GM21526 (cell line): ENCODE measurements around the gene NPHS1.
"Not testable (repeated sequence)": the region's sequence is repeated elsewhere in the genome, so short reads cannot be mapped to it uniquely, and the experiment has no call there.

Experiments used
- ATAC-seq: cut with Tn5 transposase; IDR thresholded peaks from one replicate; pipeline ENCODE4 v1.9.1; 2021; ENCODE audit warnings: moderate library complexity; ENCODE audit not compliant: unreplicated experiment, low FRiP score

The NPHS1 gene

DNA sequence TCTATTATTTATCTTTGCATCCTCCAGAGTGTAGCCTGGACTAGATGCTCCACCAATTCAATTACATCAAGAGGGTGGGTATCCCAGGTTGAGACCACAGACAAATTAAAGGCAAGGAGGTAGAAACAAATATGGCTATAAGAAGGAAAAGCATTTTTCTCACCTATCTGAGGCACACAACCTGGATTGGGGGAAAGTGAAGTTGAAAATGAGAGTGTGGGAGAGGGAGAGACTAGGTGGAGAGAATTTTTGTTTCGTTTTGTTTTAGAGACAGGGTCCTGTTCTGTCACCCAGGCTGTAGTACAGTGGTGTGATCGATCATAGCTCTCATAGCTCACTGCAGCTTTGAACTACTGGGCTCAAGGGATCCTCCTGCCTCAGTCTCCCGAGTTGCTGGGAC, 33.9 kb downstream of the NPHS1 start:
- ATAC-seq: no peak

DNA sequence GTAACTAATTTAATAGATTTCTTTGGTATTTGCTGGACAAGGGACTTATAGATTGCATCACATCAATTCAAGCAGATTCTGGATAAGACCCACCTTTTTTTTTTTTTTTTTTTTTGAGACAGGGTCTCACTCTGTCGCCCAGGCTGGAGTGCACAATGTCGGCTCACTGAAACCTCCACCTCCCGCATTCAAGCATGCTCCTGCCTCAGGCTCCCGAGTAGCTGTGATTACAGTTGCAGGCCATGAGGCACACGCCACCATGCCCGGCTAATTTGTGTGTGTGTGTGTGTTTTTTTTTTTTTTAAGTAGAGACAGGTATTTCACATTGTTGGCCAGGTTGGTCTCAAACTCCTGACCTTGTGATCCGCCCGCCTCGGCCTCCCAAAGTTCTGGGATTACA, 35.5 kb downstream of the NPHS1 start:
- no peak for ATAC-seq

DNA sequence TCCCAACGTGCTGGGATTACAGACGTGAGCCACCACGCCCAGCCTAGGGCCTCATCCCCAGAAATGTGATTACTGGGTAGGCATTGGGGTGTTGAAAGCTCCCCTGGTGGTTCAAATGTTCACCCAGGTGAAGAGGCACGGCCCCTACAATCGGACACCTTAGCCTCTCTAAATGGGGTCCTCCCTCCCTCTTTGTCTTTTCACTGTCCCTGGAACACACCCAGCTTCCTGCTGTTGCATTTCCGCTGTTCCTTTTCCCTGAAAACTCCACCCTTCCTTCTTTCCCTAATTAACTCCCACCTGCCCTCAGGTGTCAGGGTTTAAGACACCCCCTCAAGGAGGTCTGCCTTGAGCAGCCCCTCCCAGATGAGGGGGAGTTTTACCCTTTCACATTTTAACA, 36.0 kb downstream of the NPHS1 start:
- no peak for ATAC-seq

DNA sequence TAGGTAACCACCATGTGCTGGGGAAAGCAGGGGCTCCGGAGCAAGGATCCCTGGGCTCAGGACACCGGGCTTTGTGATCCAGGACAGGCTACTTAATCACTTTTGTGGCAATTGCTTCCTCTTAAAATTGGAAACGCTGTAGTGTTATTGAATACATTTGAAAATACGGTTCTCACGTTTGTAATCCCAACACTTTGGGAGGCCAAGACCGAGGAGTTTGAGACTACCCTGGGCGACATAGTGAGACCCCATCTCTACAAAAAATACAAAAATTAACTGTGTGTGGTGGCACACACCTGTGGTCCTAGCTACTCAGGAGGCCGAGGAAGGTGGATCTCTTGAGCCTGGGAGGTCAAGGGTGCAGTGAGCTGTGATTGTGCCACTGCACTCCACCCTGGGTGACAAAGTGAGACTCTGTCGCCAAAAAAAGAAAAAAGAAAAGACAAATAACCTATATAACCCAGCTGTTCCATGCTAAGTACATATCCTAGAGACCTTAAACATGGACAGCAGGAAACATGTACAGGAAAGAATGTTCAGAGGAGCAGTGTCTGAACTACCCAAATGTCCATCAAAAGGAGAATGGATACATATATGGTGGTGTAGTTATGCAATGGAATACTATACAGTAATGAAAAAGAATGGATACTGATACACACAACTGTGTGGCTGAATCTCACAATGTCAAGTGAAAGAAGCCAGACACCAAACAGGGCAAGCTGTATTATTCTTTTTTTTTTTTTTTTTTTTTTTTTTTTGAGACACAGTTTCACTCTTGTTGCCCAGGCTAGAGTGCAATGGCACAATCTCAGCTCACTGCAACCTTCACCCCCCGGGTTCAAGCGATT, 39.0 kb downstream of the NPHS1 start:
- no peak for ATAC-seq

DNA sequence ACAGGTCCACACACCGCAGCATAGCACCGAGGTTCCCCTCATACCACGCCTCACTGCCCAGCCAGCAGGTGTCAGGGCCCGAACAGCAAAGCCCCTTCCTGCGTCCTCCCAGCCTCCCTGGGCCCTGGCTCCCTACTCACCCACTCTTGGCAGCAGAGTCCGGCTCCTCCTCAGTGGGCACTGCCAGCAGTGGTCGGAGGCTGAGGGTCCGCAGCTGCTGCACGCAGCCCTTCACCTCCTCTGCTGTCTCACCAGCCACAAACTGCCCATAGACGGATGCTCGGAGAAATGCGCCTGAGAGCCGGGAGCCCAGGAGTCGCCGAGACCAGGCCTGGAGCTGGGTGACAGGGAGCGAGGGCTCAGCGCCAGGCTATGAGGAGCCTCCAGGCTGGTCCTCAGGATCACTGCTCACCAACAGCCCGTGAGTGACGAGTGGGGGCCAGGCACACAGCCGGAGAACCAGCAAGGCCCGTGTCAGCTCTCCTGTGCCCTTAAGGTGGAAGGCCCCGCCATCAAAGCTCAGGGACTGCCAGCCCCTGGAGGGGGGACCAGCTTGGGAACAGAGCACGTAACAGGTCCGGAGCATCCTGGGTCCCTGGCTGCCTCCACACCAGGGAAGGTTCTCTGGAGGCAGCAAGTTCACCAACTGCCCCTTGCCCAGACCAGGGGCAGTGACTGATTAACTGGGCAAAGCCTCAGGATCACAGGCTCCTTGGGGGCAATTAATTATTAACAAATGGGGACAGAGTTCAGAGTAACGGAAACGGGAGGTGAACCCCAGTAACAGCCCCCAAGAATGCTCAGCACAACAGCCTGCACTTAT, 39.9 kb downstream of the NPHS1 start, which contains the start of gene PRODH2:
PRODH2 (minus strand) TSS at position 626 of the 823 bp plus-strand sequence; CDS start at position 586, 40 bp downstream.
- ATAC-seq: no peak

DNA sequence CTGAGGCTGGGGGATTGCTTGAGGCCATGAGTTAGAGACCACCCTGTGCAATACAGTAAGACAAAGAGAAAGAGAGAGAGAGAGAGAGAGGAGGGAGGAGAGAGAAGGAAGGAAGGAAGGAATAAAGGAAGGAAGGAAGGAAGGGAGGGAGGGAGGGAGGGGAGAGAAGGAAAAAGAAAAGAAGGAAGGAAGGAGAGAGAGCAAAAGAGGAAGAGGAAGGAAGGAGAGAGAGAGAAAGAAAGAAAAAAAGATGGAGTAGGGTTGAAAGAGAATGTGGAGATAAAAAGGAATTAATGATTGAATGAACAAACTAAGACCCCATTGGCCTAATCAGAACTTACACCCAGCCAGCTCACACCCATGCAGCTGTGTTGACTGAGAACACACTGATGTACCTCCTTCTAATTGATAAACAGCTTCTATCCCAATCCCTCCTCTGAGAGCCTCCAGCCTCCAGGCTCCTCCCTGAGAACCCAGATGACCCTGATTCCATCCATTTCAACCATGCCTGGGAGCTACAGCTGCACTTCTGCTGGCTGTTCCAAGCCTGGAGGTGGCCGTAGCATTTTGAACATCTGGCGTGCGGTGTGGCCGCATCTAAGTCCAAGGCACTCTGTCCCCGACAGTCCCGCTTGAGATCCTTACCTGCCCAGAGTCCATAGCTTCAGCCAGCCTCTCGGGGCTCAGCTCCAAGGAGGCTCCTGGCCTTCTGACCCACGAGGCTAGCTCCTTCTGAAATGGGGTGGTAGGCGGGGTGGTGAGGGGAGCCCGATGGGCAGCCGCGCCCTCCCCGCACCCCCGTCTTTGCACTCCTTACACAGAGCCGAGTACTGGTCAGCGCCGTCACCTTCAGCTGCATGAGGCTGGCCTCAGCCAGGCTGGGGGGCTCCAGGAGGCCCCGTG, 40.7 kb downstream of the NPHS1 start:
- no peak for ATAC-seq

DNA sequence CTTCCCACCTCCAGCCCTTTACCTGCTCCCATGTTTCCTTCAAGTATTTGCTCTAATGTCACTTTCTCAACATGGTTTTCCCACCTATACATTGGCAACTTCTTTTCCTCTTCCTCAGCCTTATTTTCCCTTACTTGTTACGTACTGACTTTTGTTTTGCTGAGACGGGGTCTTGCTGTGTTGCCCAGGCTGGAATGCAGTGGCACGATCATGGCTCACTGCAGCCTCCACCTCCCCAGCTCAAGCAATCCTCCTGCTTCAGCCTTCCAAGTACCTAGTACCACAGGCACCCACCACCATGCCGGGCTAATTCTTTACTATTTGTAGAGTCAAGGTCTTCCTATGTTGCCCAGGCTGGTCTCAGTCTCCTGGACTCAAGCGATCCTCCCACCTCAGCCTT, 44.7 kb downstream of the NPHS1 start:
- ATAC-seq: no peak

DNA sequence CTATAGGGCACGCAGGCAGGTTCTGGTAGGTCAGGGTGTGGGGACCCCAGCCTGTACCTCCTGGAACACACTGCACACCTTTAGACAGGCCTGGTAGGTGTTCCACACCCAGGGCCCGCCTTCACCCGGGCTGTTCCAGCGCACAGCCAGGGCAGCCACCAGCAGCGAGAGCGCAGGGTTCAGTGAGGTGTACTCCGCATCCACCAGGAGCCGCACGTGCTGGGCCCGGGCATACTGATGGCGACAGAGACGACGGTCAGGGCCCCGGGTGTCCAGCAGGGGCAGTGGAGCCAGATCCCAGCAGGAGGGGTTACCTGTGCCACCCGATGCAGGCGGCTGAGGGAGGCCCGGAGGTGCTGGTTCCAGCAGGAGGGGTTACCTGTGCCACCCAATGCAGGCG, 45.7 kb downstream of the NPHS1 start:
- ATAC-seq: no peak

DNA sequence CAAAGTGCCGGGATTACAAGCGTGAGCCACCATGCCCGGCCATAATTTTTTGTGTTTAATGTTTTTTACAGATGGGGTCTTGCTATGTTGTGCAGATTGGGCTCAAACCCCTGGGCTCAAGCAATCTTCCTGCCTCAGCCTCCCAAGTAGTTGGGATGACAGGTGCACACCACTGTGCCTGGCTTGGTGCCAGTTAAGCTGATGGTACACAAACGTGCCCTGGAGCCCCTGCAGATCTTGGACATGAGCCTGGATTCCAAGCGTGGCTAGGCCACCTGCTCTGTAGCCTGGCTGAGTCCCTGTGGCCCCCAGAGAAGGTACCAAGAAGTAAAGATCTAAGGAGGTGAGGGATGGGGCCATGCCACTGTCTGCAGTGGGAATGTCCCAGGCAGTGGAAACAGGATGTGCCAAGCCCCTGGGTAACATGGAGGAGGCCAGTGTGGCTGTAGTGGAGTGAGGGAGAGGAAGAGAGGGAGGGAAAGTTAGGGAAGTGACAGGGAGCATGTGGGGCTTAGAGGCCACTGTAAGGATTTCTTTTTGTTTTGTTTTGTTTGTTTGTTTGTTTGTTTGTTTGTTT, 46.7 kb downstream of the NPHS1 start:
- no peak for ATAC-seq

DNA sequence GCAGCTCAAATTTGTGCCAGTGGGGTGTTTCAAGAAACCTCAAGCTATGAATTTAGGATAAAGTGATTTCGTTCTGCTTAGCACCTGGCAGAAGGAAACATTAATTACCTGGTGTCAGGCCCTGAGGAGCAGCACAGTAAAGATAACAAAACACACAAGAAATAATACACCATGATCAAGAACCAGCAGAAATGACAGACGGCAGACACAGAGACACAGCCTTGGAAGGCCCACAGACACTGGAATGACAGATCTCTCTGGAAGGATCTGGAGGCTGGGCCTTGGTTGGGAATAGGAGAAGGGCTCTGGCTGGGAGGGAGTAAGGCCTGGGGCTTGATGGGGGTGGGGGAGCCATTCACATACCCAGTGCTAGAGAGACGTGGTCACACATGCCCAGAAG, 50.5 kb downstream of the NPHS1 start:
- ATAC-seq: no peak

DNA sequence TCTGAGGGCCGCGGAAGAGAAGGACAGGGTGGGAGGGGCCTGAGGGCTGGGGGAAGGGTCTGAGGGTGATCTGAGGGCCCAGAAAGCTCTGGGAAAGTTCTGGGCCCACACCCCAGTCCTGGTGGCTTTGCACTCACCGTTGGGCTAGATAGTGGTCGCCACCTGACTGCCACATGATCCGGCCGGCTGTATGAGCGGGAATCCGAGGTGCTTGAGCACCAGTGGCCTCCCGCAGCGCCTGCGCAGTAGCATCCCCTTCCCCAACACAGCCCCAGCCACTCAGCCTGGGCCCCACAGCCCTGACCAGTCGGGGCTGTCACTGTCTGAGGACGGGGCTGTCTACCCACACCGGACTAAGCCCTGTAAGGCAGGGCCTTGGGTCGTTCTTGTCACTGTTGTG, 54.6 kb downstream of the NPHS1 start:
- no peak for ATAC-seq

DNA sequence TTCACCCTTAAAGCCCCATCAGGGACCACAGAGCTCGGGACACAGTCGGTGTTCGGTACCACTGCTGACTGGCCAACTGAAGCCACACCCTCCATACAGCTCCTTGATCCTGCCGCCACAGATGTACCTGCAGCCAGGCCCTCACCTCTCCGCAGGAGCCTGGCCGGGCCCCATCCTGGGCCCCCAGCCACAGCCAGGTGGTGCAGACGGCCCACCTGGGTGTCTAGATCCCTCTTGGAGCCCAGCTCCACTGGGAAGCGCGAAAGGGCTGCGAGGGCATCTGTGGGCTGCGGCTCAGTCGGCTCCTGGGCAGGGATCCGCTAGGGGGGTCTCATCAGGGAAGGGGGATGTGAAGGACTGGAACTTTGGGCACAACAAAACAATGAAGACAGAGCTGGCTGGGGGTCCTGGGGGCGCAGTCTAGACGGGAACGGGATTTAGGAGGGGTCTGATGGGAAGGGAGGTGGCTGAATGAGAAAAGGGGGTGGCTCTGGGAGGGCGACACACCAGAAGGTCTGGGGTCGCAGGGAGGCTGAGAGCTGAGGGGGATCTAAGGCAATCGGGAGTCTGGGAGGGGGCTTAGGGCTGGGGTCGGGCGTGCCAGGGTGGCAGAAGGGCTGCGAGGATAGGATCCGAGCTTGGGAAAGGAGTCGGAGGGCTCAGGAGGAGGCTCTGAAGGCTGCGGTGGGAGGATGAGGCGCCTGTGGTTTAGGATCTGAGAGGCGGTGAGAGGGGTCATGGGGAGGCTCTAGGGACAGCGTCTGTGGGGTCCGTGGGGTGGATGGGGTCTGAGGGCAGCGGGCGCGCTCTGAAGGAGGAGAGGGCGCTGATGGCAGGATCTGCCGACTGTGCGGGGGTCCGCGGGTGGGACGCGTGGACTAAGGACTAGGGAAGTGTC, 55.4 kb downstream of the NPHS1 start:
- ATAC-seq: no peak

DNA sequence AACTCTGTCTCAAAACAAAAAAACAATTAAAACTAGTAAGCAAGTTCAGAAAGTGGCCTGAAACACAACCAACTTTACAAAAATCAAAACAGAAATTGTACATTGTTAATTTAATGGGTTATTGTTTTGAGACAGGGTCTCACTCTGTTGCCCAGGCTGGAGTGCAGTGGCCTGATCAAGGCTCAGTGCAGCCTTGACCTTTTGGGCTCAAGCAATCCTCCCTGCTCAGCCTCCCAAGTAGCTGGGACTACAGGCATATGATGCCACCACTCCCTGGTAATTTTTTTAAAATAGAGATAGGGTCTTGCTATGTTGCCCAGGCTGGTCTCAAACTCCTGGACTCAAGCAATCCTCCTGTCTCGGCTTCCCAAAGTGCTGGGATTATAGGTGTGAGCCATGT, 56.7 kb downstream of the NPHS1 start:
- ATAC-seq: not testable (repeated sequence)

DNA sequence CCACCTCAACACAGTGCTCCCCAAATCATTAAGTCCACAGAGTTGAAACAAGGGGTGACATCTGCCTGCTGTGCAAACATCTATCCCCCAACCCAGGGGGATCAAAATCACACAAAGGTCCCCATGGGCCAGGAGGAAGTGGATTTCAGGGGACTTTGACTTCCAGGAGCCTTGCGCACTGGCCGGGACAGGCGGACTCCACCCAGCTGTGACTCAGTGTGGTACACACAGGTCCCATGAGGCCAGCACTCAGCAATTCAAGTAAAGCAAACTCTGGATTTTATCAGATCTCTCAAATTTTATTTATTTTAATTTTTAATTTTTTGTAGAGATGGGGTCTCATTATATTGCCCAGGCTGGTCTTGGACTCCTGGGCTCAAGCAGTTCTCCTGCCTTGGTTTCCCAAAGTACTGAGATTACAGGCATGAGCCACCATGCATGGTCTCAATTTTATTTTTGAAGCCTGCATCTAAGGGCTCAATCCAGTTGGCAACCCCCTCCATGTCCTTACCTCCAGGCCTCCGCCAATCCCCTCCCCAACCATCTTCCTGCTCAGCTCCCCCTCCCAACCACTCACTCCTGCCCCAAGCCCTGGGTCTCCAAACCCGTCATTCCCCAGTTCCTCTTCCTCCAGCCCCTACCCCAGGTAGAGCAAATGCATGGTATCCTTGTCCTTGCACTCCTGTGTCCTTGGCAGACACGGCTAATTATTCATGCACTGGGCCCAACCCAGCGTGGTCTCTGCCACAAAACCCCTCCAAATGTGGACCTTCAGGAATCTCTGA, 58.7 kb downstream of the NPHS1 start:
- ATAC-seq: no peak

DNA sequence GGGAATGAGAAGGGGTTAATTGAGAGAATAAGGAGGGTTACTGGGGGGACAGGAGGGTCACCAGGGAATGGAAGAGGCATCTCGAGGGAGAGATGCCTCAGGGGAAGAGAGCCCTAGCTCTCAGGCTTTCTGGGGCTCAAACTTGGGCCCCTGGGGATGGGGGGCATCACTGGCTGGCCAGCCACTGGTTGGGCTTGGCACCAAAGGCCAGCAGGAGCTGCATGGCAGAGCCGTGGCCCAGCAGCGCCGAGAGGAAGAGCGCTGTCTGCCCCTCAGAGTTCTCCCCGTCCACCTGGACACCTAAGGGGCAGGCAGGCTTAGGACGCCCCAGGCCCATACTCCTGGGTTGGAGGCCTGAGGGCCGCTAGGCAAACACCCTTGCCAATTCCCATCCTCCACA, 59.4 kb downstream of the NPHS1 start:
- no peak for ATAC-seq

DNA sequence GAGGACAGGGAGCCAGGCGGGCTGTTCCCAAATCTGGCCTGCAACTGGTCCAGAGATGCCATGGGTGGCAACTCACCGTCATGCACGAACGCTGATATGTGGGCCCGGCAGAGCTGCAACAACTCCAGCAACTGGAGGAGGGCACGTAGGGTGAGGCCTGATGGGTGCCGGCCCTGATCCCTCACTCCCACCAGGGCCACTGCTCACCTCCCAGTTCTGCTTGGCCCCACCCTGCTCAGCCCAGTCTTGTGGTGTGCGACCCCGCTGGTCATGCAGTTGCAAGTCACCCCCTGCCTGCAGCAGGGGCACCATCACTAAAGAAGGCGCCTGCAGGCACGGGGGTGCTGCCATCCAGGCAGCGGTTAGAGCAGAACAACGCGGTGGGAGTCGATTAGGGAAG, 60.0 kb downstream of the NPHS1 start:
- ATAC-seq: no peak

DNA sequence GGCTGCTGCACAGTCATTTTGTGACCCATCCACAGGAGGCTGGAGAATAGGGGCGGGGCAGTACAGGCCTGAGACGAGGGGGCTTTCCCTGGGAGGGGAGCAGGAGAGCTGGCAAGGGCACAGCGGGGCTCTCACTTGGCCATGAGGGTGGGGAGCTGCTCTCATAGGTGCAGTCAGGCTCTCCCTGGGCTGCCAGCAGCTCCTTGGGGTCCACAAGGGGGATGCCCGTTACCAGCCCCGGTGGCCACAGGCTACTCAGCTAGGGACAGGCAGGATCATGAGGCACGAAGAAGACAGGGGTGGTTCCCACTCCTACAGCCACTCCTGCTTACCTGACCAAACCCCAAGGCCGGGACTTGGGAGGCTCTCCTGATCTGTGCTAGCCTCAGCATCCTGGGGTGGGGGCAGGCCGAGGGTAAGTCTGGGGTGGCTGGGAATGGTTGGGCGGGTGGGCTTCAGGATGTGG, 60.5 kb downstream of the NPHS1 start:
- ATAC-seq: no peak

DNA sequence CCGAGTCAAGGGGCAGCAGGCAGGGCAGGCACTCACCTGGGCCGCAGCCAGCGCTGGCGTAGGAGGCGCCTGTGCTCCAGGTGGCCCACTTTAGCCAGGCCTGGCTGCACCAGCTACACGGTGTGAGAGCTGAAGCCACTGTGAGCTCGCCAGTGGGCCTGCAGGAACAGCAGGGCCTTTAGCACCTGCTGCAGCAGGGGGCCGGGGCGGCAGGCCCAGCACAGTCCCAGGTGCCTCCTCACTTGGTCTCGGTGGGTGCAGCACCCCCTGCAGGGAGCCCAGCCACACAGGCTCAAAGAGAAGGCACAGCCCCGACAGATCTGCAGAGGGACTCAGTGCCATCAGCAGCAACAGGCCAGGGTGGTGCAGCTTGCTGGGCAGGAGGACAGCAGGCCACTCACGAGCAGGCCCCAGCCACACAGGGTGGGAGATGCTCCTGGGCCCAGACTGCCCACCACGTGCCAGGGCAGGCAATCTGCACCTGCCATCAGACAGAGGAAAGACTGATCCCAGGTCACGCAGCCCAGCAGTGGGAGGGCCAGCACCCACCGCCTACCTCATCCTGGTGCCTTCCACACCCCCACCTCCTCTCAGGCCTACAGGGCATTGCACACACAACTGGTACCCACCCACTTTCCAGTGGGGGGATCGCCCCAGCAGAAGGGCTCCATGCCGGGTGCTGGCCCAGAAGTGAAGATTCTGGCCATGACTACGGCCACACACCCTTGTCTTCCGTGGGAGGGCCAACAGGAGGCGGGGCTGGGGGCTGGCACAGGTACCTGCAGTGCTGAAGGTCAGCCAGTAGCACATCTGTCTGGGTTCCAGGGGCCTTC, 61.1 kb downstream of the NPHS1 start:
- no peak for ATAC-seq
